IPS-18c (cell line): ENCODE measurements around the gene FGFRL1.

Experiments
- H3K4me3 ChIP-seq: 2 replicates; pipeline ENCODE4 v1.7.0; 2013; ENCODE audit warnings: low read depth, mild to moderate bottlenecking, low read length, moderate library complexity; ENCODE audit not compliant: insufficient read depth
- H3K9me3 ChIP-seq: one replicate; pipeline ENCODE4 v1.6.1; 2013; ENCODE audit warnings: mild to moderate bottlenecking, low read length, moderate library complexity; ENCODE audit not compliant: control insufficient read depth, insufficient read depth

The FGFRL1 gene

DNA sequence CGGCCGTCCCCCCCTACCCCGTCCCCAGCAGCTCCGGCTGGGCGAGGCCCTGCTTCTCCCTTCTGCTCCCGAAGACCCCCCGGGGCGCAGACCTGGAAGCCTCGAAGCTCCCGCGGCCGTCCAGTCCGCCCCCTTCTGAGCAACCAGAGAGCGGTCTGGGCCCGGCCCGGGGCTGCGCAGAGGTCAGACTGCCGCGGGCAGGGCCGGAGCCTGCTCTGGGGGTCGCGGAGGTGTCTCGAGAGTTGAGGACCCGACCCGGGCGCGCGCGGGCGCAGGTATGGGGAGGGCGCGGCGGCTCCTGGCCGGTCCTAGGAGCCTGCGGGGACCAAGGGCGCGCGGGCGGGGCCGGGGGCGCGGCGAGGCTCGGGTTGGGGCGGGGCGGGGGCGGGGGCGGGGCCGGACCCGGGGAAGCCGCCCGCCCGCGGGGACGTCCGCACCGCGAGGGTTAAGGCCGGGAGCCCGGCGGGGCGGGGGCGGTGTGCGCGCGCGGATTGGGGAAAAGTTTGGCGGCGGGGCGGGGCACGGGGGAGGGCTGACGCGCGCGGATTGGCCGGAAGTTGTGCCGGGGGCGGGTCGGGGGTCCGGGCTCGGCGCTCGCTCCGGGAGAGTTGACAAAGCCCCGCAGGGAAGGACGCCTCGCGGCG lies at the start of gene FGFRL1:
TSS of gene FGFRL1 (plus strand) at position 605 of the 644 bp plus-strand sequence. CDS start 860 bp downstream, outside the sequence.
- peak within 1 kb of the TSS; percentile 50 for H3K4me3 ChIP-seq
- H3K9me3 ChIP-seq, result peaks cover 2% of the 10 kb centered on the region

DNA sequence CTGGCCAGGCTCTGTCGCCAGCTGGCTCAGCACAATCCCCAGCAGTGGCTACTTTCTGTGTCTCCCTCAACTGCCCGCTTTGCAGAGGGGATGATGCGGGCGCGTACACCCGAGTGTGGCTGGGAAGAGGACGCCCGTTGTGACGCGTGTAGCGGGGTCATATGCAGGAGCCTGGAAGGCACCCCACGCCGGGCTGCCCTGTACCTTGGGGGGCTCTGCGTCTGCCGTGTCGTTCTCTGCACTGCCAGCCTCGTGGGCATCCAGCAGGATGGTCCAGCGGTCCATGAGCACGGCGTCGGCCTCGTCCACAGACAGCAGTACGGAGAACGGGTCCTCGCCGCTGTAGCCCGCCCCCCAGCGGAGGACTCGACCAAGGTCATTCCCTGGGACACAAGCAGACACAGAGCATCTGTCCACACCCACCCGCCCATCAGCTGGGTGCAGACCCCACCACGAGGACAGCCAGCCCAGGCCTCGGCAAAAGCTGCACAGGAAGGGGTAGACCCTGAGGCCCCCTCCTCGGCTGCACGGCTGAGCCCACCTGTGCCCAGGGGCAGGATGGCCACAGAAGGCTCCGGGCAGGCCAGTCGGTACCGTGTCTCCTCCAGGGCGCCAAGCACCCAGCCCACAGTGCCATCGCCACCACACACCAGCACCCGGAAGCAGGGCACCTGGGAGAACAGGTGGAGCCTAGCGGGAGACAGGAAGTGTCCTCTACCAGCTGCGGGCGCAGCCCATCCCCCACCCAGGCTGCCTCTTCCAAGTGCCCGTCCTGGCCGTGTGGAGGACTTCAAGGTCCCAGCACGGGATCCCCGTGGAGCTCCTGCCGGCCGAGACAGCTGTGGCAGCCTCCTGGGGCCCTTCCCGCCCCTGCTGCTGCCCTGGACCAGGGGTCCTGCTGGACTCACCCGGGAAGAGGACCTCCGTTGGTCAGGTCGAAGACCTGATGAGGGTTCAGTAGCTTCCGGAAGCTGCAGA lies 48.9 kb upstream of the FGFRL1 start:
- Histone ChIP-seq H3K4me3 (no peak overlapping the region), H3K9me3 (no peaks in the 10 kb centered on the region)

GRCh38 chr4:963276-964225 lies 47.9 kb upstream of the FGFRL1 start:
- no peaks in the 10 kb centered on the region for H3K9me3 ChIP-seq
- H3K4me3 ChIP-seq, result no peak overlapping the region

DNA sequence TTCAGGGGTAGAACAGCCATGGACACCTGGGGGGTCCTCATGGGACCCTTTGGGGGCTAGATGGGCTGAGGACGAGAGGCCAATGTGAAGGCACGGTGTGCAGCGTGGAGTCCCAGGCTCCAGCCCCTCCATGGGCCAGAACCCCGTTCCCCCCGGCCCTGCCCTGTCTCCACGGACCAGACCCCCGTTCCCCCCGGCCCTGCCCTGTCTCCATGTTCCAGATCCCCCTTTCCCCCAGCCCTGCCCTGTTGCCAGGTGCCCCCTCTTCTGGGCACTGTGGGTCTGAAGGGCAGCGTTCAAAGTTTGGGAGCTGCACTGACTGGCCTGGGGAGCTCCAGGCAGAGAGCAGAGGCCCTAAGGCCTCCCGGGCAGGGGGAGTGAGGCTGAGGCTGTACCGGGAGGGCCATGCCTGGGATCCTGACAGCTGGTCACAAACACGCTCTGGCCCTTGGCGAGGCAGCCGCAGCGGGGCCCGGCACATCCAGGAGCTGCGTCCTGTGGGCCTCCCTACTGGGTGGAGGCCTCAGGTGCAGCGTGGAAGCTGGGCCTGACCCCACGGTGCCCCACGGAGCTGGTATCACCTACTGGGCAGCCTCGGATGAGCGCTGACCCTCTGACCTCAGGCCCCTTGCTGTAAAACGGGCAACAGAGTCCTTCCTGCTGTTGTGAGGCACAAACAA lies 46.9 kb upstream of the FGFRL1 start:
- peaks cover 2% of the 10 kb centered on the region for H3K9me3 ChIP-seq
- no peak overlapping the region for H3K4me3 ChIP-seq

DNA sequence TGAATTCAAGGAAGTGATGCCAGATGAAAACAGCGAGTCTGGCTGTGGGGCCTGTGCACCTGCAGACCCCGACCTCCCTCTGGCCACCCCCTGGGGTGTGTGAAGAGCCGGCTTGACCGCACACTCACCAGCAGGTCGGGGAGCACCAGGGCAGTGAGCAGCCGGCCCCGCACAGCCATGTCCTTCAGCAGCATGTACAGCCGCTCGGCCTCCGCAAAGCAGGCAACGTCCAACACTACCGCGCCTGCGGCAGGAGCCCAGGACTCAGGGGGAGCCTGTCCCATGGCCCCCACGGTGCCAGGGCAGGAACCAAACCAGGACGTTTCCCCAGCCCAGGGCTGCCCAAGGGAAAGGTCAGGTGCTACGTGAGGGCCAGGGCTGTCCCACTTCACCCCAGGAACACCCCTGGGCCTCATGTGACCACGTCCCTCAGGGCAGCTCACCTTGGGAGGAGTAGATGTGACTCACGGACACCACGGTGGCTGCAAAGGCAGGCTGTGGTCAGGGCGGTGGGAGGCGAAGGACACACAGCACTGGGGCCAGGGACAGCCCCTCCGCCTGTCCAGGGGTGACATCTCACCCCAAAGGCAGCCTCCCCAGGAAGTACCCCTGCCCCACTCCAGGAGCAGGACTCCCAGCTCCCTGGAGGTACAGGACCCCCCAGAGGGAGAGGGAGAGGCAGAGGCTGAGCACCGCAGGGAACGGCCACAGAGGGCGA lies 46.2 kb upstream of the FGFRL1 start:
- H3K4me3 ChIP-seq, result no peak overlapping the region
- peaks cover 2% of the 10 kb centered on the region for H3K9me3 ChIP-seq

DNA sequence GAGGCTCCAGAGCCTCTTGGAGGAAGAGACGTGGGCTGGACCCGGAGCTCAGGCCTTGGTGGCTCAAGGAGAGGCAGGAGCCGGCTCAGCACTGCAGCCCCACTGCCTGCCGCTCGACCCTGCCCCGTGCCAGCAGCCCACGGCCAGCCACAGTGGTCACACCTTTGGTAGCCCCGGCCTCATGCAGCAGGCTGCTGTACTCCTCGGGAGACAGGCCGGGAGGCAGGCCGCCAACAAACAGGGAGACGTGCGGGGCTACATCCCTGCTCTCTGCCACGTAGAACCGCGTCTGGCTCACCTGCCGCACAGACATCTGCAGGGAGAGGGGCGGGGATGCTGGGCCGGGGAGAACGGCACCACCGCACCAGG lies 45.7 kb upstream of the FGFRL1 start:
- peaks cover 2% of the 10 kb centered on the region for H3K9me3 ChIP-seq
- H3K4me3 ChIP-seq, result no peak overlapping the region

DNA sequence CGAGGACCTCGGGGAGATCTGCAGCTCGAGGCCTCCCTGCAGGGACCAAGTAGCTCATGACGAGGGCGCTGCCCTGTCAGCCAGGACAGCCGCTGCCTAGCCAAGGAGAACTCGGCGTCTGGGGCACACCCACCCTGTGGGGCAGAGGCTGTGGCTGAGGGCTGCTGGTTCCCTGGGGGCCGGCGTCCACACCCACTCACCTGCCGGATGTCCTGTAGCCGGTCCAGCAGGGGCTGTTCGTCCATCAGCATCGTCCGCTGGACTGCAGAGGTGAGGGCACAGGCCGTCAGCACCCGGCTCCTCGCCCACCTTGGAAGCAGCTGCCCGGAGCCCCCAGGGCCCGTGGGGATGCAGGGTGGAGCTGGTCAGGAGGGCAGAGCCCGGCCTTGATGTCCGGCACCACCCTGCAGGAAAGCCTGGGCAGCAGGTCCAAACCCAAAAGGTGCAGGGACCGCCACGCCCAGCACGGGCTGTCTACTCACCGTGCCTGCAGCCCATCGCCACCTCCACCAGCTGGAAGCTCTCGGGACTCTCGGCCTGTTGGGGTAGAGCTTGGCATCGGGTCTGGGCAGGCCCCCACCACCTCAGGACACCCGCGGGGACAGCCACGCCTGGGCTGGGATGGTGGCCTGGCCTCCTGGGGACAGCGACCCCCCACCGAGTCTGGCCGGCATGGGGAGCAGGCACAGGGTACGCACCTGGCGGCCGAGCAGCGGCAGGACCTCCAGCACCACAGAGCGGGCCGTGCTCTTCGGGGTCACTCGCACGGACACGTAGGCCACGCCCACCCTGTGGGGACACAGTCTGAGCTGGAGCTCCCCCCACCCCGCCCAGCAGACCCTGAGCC lies 44.9 kb upstream of the FGFRL1 start:
- Histone ChIP-seq H3K4me3 (no peak overlapping the region), H3K9me3 (peaks cover 2% of the 10 kb centered on the region)

DNA sequence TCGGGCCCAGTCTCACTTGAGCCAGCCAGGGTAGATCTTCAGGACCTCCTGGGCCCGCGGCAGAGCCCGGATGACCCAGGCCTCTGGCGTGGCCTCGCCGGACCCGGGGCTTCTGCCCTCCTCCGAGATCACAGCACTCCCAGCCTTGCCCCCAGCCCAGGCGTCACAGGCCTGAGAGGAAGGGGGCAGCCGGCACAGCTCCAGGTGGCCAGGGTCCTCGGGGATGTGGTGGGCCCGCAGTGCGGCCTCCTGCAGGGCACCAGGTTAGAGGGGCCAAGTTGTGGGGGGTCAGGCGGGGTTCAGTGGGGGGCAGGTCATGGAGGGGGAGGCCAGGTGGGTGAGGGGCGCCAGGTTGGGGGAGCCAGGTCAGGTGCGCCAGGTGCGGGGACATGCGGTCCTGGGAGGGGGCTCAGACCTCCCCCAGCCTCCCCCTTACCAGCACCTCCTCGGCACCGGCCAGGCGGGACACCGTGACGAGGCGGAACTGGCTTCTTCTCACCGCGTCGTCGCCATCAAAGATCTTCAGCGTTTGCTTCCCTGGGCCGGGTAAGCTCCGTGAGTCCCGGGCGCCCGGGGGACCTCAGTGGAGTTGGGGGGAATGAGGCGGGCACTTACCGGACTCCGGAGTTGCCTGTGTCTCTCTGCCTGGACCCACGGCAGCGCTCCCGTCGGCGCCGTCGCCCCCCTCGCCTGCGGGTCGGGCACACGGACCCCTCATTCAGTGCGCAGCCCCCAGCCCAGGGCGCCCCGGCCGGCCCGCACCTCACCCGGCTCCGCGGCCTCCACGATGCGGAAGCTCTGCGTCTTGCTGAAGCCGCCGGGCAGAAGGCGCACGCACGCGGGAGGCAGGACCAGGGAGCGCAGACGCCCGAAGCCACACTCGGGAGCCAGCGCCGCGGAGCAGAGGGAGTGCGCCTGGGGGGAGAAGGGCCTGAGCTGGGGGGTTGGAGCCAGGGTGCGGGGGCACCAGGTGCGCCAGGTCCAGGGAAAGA lies 44.0 kb upstream of the FGFRL1 start:
- Histone ChIP-seq H3K9me3 (peaks cover 2% of the 10 kb centered on the region), H3K4me3 (peak overlapping the region; percentile 41)

- no peak overlapping the region for H3K4me3 ChIP-seq
These were observed 43.2 kb upstream of the FGFRL1 start for GRCh38 chr4:968221-968620.

DNA sequence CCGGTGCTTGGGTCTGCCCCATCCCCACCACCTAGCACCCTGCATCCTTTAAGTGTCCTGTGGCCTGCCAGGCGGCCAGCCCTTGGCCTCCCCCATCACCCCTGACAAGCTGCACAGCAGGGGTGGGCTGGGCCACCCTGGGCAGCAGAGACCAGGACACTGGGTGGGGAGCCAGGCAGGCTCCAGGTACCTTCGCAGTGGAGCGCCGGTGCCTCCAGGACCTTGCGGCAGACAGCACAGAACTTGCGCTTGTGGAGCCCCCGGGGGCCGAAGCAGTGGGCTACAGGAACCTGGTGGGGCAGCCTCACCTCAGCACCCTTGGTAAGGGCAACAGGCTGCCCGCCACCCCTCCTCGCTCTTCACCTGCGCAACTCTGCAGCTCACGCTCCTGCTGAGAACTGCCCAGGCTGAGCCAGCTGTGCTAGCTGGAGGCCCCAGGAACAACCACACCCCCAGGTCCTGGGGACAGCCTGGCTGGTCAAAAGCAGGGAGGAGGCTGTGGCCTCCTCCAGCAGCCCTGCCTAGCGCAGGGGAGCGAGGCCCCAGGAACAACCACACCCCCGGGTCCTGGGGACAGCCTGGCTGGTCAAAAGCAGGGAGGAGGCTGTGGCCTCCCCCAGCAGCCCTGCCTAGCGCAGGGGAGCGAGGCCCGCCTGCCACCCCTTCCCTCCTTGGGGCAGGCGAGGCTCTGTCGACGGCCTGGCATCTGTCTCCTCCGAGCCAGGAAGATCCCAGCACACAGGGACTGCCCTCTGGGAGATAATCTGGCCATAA lies 42.6 kb upstream of the FGFRL1 start:
- H3K9me3 ChIP-seq, result peaks cover 2% of the 10 kb centered on the region
- no peak overlapping the region for H3K4me3 ChIP-seq

More at GRCh38 chr4:968221-968620, 43.2 kb upstream of the FGFRL1 start:
- H3K9me3 ChIP-seq, result peaks cover 2% of the 10 kb centered on the region

GRCh38 chr4:970046-970745 lies 41.2 kb upstream of the FGFRL1 start:
- Histone ChIP-seq H3K4me3 (no peak overlapping the region), H3K9me3 (peaks cover 2% of the 10 kb centered on the region)

DNA sequence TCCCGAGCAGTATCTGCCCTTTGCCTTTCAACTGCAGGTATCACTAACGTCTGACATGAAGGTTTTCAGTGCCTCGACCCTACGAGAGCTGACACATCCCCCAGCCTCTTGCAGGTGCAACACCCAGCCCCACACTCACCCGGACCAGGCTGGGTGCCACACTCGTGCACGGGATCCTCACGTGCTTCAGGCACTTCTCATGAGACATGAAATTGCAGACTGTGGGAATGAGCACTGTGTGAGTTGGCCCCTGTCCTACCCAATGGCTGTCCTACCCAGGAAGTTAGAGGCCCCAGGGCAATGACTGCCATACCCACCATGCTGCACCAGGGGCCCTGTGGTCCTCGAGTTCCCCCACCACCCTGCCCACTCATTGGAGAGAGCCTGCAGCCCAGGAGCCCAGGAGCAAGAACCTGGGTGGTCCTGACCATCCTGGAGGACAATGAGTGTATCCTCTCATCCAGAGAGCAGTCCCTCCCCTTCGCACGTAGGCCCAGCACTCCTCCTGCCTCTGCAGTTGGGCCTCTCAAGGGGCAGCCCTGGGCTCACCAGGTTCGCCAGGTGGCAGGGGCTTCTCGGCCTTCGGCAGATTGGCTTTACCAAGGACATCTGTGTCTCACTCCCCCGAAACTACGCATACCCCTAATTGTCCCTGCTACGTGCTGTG lies 40.4 kb upstream of the FGFRL1 start:
- Histone ChIP-seq H3K9me3 (peaks cover 2% of the 10 kb centered on the region), H3K4me3 (no peak overlapping the region)
